HG03378 (cell line): Measurements from ENCODE around the gene ZNF77.
"Not testable (repeated sequence)": the region's sequence is repeated elsewhere in the genome, so short reads cannot be mapped to it uniquely, and the experiment has no call there.

Experiments
- ATAC-seq: cut with Tn5 transposase; IDR thresholded peaks from one replicate; pipeline ENCODE4 v1.9.1; 2021; ENCODE audit warnings: mild to moderate bottlenecking, moderate library complexity; ENCODE audit not compliant: unreplicated experiment

Gene ZNF77

DNA sequence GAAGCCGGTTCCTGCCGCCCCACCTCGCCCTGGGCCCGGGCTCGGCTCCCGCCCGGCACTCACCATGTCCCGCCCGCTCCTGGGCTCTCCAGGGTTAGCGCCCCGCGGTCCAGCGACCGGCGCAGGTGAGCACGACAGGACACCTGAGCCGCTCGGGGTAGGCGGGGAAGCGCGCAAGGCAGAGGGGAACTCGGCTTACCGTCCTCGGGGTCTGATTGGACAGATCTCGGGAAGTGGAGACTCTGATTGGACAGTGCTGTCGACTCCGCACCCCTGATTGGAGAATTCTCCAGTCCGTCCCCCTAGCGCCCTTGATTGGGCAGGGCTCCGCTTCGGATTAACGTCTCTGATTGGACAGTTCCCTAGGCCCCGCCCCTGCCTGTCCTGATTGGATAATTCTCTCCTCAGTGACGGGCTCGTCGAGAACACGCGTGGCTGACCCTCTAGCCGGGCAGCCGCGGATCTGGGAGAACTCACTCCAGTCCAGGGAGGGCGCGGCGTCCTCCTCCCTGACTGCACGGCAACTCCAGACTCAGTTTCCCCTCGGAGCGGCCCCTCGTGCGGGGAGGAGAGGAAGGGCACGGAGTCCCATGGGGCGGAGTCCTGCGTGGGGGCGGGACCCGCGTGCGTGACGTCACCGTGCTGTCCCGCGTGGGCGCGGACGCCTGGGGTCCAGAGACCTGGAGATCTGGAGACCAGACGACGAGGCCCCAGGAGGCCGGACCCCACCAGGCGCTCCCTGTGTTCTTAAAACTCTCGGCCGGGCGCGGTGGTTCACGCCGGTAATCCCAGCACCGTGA is at the start of gene ZNF77:
ZNF77 (minus strand) TSS at position 197 of the 800 bp plus-strand sequence; CDS start at position 66, 131 bp downstream.
- ATAC-seq: peak; percentile 82

DNA sequence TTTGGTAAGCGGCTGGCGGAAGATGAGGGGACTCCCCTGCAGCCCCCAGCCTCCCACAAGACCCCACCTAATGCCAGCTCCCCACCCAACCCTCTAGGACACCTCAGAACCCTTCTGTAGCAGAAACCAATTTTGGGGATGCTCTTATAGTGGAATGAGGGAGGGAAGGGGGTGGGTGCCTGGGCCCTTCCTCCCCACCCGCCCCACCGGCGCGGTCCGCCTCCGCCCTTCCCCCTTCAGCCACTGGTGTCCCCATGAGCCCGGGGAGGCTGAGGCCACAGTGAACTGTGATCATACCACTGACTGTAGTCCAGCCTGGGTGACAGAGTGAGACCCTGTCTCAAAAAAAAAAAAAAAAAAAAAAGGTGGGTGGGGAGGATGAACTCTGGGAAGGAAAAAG is 48.8 kb upstream of the ZNF77 start:
- ATAC-seq: no peak

GRCh38 chr19:2992958-2993357 is 48.2 kb upstream of the ZNF77 start:
- ATAC-seq: no peak

DNA sequence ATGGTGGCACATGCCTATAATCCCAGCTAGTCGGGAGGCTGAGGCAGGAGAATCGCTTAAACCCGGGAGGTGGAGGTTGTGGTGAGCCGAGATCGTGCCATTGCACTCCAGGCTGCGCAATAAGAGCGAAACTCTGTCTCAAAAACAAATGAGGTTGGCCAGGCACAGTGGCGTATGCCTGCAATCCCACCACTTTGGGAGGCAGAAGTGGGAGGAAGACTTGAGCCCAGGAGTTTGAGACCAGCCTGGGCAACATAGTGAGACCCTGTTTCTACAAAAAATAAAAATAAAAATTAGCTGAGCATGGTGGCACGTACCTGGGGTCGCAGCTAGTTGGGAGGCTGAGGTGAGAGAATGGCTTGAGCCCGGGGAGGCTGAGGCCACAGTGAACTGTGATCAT is 47.6 kb upstream of the ZNF77 start:
- ATAC-seq: not testable (repeated sequence)

DNA sequence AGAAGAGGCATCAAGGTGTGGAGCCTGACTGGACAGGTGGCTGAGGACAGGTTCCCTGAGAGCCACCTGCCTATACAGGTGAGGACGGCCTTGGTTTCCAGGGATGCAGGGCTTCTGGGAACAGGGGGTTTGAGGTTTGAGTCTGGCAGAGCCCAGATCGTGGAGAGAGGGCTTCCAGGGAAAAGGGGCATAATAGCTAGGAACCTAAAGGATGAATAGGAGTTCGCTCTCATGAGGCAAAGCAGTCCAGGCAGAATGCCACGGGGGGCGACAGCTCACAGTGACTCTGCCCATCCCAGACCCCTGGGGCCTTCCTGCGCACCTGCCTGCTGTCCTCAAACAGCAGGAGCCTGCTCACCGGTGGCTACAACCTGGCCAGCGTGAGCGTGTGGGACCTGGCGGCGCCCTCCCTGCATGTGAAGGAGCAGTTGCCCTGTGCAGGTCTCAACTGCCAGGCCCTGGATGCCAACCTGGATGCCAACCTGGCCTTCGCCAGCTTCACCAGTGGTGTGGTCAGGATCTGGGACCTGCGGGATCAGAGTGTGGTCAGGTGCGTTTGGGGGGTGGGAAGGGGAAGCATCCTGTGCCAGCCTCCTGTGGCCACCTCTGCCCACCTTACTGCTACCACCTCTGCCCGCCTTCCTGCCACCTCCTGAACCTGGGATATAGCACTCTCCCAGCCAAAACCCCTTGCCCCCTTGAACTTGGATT is 44.6 kb upstream of the ZNF77 start:
- ATAC-seq: no peak

GRCh38 chr19:2988568-2988967 is 43.8 kb upstream of the ZNF77 start:
- ATAC-seq: no peak

DNA sequence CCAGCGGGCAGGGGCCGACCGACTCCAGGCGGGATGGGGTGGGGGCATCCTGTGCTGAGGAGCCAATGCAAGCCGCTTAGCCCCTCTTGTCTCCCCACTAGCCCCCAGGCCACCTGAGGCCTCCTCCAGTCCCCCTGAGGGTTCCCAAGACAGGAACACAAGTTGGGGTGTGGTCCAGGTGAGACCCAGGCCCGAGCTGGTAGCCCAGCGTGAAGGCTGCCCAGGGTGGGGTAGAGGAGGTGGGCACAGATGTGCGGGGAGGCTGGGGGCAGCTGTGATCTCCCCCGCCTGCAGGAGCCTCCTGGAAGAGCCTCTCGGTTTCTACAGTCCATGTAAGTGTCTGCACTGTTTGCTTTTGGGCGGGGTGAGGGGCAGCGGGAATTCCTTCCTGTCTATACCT is 43.0 kb upstream of the ZNF77 start:
- ATAC-seq: no peak

DNA sequence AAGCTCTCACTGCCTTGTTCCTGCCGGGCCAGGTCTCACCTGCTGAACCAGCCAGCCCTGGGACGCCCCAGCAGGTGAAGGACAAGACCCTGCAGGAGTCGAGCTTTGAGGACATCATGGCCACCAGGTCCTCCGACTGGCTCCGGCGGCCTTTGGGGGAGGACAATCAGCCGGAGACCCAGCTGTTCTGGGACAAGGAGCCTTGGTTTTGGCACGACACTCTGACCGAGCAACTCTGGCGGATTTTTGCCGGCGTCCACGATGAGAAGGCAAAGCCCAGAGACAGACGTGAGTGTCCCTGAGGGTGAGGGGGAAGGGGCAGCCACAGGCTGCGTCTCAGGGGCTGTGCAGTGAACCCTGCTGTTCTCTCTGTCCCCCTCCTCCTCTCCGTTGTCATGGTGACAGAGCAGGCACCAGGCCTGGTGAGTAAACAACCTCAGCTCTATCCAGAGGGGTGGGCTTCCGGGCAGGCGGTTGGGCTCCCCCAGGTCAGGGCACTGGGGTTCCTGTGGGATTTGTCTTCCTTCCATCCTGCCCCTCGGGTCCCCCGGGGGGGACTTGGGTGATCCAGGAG is 42.3 kb upstream of the ZNF77 start:
- no peak for ATAC-seq

- no peak for ATAC-seq
These were observed 39.4 kb upstream of the ZNF77 start for GRCh38 chr19:2984215-2984528.

DNA sequence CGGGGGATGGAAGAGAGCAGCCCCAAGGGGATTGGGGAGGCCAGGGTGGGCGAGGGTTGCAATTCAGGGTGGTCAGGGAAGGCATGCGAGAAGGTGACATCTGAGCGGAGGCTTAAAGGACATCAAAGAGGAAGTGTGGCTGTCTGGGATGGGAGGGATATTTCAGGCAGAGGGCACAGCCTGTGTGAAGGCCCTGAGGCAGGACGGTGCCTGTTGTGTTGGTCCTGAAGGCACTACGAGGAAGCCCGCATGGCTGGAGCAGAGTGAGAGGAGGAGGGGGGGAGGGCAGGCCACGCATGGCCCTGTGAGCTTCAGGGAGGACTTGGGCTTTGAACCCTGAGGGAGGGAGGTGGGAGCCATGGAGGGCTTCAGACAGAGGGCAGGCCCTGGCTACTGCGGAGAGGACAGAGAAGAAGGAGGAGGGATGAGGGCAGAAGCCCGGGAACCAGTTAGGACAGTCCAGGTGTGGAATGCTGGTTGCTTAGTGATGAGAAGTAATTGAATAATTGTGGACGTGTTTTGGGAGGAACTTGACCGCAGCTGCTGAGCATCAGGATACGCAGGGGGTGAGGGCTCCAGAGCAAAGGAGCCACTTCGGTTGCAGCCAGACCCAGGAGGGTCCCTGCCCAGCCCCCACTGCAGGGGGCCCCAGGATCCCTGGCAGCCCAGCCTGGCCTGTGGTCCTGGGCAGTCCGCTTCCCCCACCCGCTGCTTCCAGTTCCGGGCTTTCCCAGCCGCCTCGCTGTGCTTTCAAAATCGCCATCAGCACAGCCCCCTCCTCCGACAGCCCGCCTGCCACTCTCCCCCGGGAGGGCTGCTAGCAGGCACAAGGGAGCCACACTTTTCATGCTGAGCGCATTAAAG is 38.8 kb upstream of the ZNF77 start:
- no peak for ATAC-seq

GRCh38 chr19:2982983-2983350 is 38.2 kb upstream of the ZNF77 start:
- no peak for ATAC-seq

GRCh38 chr19:2982561-2982960 is 37.8 kb upstream of the ZNF77 start:
- no peak for ATAC-seq

GRCh38 chr19:2981898-2982297 is 37.1 kb upstream of the ZNF77 start:
- no peak for ATAC-seq

DNA sequence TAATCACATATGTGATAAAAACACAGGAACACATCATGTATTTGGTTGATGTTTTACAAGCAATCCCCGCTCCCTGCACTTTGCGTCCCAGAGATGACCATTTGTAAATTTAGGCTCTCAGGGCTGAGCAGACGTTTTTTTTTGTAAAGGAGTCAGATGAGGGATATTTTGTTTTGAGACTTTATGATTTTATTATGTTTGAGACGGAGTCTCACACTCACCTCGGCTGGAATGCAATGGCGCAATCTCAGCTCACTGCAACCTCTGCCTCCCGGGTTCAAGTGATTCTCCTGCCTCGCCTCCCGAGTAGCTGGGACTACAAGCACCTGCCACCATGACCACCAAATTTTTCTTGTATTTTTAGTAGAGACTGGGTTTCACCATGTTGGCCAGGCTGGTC is 34.0 kb upstream of the ZNF77 start:
- no peak for ATAC-seq

DNA sequence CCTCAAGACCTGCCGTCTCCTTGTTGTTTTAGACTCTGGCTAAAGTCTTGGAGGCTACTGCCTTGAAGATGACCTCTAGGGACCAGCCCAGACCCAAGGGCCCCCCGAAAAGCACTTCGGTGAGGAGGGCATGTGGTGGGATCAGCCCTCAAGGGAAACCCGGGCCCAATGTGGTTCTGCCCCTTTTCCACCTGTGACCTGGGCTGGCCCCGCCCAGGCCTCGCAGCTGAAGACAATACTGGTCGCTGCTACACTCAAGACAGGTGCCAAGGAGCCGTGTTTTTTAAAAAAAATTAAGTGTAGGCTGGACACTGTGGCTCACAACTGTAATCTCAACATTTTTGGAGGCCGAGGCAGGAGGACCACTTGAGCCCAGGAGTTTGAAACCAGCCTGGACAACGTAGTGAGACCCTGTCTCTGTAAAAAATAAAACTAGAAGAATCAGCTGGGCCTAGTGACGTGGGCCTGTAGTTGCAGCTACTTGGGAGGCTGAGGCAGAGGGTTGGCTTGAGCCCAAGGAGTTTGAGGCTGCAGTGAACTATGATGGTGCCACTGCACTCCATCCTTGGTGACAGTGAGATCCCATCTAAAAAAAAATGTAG is 33.5 kb upstream of the ZNF77 start:
- ATAC-seq: no peak

- peak; percentile 9 for ATAC-seq
These were observed 33.0 kb upstream of the ZNF77 start for GRCh38 chr19:2977746-2978138.

GRCh38 chr19:2977001-2977745 is 32.4 kb upstream of the ZNF77 start, which contains the start of gene TLE6:
TLE6 (plus strand) TSS chr19:2977564; CDS start chr19:2978234, 670 bp downstream.
- peak; percentile 72 for ATAC-seq

DNA sequence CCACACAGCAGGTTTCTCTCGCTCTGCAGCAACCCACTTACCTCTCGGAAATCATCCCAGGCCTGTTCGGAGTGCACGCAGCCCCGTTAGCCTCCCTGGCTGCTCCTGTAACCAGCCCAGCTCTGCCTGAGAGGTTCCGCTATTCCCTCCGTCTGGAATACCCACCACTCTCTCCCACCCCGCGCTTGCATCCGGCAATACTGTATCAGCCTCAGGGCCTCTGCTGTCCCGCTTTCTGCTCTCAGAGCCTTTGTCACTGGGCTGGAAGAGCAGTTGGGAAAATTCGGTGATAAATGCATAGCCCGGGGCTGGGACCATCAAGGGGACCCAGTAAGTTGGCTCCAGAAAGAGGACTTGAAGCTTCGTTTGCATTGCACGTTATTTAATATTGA is 31.8 kb upstream of the ZNF77 start:
- ATAC-seq: no peak

- ATAC-seq: no peak
These were observed 29.7 kb upstream of the ZNF77 start for GRCh38 chr19:2974342-2975041.
